ENCODE data around the gene OR7G2.

GRCh38 chr19:9128171-9128570 lies 20.9 kb upstream of the OR7G2 start:
- TF ChIP-seq, protein P1, sequence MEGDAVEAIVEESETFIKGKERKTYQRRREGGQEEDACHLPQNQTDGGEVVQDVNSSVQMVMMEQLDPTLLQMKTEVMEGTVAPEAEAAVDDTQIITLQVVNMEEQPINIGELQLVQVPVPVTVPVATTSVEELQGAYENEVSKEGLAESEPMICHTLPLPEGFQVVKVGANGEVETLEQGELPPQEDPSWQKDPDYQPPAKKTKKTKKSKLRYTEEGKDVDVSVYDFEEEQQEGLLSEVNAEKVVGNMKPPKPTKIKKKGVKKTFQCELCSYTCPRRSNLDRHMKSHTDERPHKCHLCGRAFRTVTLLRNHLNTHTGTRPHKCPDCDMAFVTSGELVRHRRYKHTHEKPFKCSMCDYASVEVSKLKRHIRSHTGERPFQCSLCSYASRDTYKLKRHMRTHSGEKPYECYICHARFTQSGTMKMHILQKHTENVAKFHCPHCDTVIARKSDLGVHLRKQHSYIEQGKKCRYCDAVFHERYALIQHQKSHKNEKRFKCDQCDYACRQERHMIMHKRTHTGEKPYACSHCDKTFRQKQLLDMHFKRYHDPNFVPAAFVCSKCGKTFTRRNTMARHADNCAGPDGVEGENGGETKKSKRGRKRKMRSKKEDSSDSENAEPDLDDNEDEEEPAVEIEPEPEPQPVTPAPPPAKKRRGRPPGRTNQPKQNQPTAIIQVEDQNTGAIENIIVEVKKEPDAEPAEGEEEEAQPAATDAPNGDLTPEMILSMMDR (IDR thresholded peaks at IDR 0.05): no peak
- no peak for TF ChIP-seq POLR2AphosphoS5 (IDR thresholded peaks at IDR 0.05; ENCODE audit: insufficient read depth in 1 of 2, low read depth in 1 of 2)
- TF ChIP-seq POLR2A (IDR thresholded peaks at IDR 0.05): no peak
